Muscle of leg (tissue), 16 donors: ENCODE data around the gene CUX1. TPM values are rescaled to one million over a fixed set of nuclear protein-coding genes. Genes with fewer than 3 reads are reported as not detected.

Experiments used
- DNase-seq: peaks from one replicate; pipeline ENCODE4 v3.0.0; 2013
- H3K27ac ChIP-seq: one replicate; pipeline ENCODE4 v1.5.1; 2013; ENCODE audit warnings: mild to moderate bottlenecking, low read length, control low read depth
- H3K27me3 ChIP-seq: one replicate; pipeline ENCODE4 v1.6.1; 2013; ENCODE audit warnings: low read length; ENCODE audit not compliant: control insufficient read depth, insufficient read depth
- H3K36me3 ChIP-seq: one replicate; pipeline ENCODE4 v1.6.1; 2013; ENCODE audit warnings: low read length; ENCODE audit not compliant: control insufficient read depth, insufficient read depth
- H3K4me1 ChIP-seq: one replicate; pipeline ENCODE4 v1.6.1; 2013; ENCODE audit warnings: low read length; ENCODE audit not compliant: control insufficient read depth, insufficient read depth
- H3K4me3 ChIP-seq: one replicate; pipeline ENCODE4 v1.5.1; 2013; ENCODE audit warnings: low read length, control low read depth
- H3K9me3 ChIP-seq: replicated peaks from 2 replicates; pipeline ENCODE4 v1.6.1; 2013; ENCODE audit warnings: low read depth, low read length; ENCODE audit not compliant: control insufficient read depth
- WGBS: methylation state at CpG from one replicate; pipeline ENCODE4 v1.1.5; 2013; ENCODE audit warnings: missing lambda C conversion rate; ENCODE audit not compliant: insufficient coverage; 5-methylcytosine and 5-hydroxymethylcytosine counted together
- long read RNA-seq, 11 donors: transcript quantifications; one replicate each; lab custom pipeline, GENCODE V29; 2026
- polyA plus RNA-seq, 8 donors: library from polyadenylated mRNA; unstranded; fragments of 120-200 nt; gene quantifications; one replicate each; pipeline versions ENCODE4 v1.2.1 to v1.2.3, GENCODE V29; 2013; ENCODE audit warnings: inconsistent platforms in 1 of 8, low replicate concordance in 1 of 8; ENCODE audit not compliant: insufficient read length in 8 of 8, insufficient read depth in 1 of 8
- total RNA-seq: library from RNA; stranded (reverse); fragments of 120-200 nt; gene quantifications from one replicate; pipeline ENCODE4 v1.2.4, GENCODE V29; 2013

The CUX1 gene, protein sequence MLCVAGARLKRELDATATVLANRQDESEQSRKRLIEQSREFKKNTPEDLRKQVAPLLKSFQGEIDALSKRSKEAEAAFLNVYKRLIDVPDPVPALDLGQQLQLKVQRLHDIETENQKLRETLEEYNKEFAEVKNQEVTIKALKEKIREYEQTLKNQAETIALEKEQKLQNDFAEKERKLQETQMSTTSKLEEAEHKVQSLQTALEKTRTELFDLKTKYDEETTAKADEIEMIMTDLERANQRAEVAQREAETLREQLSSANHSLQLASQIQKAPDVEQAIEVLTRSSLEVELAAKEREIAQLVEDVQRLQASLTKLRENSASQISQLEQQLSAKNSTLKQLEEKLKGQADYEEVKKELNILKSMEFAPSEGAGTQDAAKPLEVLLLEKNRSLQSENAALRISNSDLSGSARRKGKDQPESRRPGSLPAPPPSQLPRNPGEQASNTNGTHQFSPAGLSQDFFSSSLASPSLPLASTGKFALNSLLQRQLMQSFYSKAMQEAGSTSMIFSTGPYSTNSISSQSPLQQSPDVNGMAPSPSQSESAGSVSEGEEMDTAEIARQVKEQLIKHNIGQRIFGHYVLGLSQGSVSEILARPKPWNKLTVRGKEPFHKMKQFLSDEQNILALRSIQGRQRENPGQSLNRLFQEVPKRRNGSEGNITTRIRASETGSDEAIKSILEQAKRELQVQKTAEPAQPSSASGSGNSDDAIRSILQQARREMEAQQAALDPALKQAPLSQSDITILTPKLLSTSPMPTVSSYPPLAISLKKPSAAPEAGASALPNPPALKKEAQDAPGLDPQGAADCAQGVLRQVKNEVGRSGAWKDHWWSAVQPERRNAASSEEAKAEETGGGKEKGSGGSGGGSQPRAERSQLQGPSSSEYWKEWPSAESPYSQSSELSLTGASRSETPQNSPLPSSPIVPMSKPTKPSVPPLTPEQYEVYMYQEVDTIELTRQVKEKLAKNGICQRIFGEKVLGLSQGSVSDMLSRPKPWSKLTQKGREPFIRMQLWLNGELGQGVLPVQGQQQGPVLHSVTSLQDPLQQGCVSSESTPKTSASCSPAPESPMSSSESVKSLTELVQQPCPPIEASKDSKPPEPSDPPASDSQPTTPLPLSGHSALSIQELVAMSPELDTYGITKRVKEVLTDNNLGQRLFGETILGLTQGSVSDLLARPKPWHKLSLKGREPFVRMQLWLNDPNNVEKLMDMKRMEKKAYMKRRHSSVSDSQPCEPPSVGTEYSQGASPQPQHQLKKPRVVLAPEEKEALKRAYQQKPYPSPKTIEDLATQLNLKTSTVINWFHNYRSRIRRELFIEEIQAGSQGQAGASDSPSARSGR (N-terminal part only)
- 31.6 TPM for total RNA-seq
- 10 to 100 TPM; 29.4 to 46.9 (median 41.5) TPM for polyA plus RNA-seq
- long read RNA-seq, donor 1, partial matches to known transcripts = 0 of 5 reads
- long read RNA-seq, donor 1, other reads (novel, unspliced or antisense) = 0 of 5 reads
- long read RNA-seq, donor 2 = 0 reads
- long read RNA-seq, donor 3, partial matches to known transcripts = 0 of 5 reads
- long read RNA-seq, donor 3, other reads (novel, unspliced or antisense) = 0 of 5 reads
- long read RNA-seq, donor 4, partial matches to known transcripts = 0 of 3 reads
- long read RNA-seq, donor 4, other reads (novel, unspliced or antisense) = 0 of 3 reads
- long read RNA-seq, donor 5, partial matches to known transcripts = 0 of 6 reads
- long read RNA-seq, donor 5, other reads (novel, unspliced or antisense) = 0 of 6 reads
- long read RNA-seq, donor 6, partial matches to known transcripts = 17 of 22 reads
- long read RNA-seq, donor 6, other reads (novel, unspliced or antisense) = 0 of 22 reads
- long read RNA-seq, donor 7, partial matches to known transcripts = 0 of 5 reads
- long read RNA-seq, donor 7, other reads (novel, unspliced or antisense) = 0 of 5 reads
- long read RNA-seq, donor 8 = 0 reads
- long read RNA-seq, donor 9, partial matches to known transcripts = 0 of 4 reads
- long read RNA-seq, donor 9, other reads (novel, unspliced or antisense) = 0 of 4 reads
- long read RNA-seq, donor 10, partial matches to known transcripts = 0 of 3 reads
- long read RNA-seq, donor 10, other reads (novel, unspliced or antisense) = 0 of 3 reads
- long read RNA-seq, donor 11, partial matches to known transcripts = 5 of 6 reads
- long read RNA-seq, donor 11, other reads (novel, unspliced or antisense) = 0 of 6 reads

DNA sequence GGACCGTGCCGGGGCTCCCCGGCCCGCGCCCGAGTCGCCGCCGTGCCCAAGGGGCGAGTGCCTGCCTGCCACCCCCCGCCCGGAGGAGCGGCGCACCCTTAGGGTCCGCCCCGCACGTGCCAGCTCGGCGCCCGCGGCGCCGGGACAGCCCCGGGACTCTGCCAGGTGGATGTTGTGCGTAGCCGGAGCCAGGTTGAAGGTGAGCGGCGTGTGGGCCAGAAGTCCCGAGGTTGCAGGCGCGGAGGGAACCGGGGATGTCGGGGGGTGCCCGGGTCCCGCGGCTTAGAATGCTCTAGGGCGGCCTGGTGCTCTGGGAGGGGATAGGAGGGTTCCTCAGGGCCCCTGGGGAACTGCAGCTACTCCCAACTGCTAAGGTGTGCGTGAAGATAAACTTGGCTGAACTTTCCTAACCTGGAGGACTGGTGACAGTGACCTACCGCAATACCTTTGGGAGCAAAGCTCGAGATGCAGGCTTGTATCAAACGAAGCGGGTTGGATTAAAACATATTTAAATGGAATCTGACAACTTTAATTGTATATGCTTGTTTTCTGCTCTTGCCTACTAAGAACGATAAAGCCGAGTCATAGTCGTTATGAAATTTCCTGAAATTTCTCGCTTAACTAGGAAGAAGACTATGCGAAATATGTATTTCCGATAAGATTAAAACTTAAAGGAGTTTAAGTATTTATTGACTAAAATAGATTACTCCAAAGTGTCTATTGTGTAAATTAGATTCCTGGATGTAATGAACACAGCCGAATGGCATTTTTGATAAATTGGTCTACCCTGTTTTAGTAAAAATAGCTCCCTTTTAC lies at the start of gene CUX1:
CUX1 (plus strand) TSS at position 156 of the 816 bp plus-strand sequence; CDS start at position 170, 14 bp downstream.
- WGBS = 4% methylated on average over 34 of the region's 49 CpGs
- no peak within 1 kb of the TSS for H3K27ac ChIP-seq
- peaks cover 14% of the 10 kb centered on the region for H3K4me1 ChIP-seq

DNA sequence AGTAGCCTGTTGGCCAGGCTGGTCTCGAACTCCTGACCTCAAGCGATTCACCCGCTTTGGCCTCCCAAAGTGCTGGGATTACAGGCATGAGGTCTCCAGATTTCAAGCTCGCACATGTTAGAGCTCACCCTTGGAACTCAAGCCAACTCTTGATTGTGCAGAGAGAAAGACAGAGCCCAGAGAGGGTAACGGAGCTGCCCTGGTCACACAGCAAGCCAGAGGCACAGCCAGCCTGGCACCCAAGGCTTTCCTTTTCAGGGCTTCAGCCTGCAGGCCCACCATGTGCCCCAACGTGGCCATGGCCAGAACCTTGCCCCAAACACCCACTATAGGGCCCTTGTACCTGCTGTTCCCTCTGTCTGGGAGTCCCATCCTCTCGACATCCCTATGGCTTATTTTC lies 49.1 kb upstream of the CUX1 start:
- Histone ChIP-seq H3K27ac (no peak overlapping the region), H3K4me1 (peaks cover 3% of the 10 kb centered on the region), H3K4me3 (no peak overlapping the region), H3K36me3 (no peaks in the 10 kb centered on the region), H3K9me3 (no peaks in the 10 kb centered on the region), H3K27me3 (peaks cover 2% of the 10 kb centered on the region)
- WGBS = 90% methylated on average over 7 of the region's 7 CpGs
- no peak for DNase-seq

More for the DNA sequence above, at the start of gene CUX1:
- peak; percentile 23 for DNase-seq
- Histone ChIP-seq H3K9me3 (no peaks in the 10 kb centered on the region), H3K4me3 (peak within 1 kb of the TSS; percentile 56), H3K36me3 (peaks cover 2% of the 10 kb centered on the region), H3K27me3 (peaks cover 16% of the 10 kb centered on the region)

DNA sequence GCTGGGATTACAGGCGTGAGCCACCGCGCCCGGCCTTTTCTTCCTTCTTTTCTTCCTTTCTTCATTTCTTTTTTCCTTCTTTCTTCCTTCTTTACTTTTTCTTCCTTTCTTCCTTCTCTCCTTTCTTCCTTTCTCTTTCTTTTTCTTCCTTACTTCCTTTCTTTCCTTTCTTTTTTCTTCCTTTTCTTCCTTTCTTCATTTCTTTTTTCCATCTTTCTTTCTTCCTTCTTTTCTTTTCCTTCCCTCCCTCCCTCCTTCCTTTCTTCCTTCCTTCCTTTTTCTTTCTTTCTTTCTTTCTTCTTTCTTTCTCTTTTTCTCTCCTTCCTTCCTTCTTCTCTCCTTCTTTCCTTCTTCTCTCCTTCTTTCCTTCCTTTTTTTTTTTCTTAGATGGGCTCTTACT lies 47.0 kb upstream of the CUX1 start:
- no peak for DNase-seq
- Histone ChIP-seq H3K27me3 (peaks cover 5% of the 10 kb centered on the region), H3K9me3 (no peaks in the 10 kb centered on the region), H3K4me3 (no peak overlapping the region), H3K36me3 (no peaks in the 10 kb centered on the region), H3K27ac (no peak overlapping the region), H3K4me1 (no peaks in the 10 kb centered on the region)
- 89% methylated on average over 4 of the region's 4 CpGs for WGBS

DNA sequence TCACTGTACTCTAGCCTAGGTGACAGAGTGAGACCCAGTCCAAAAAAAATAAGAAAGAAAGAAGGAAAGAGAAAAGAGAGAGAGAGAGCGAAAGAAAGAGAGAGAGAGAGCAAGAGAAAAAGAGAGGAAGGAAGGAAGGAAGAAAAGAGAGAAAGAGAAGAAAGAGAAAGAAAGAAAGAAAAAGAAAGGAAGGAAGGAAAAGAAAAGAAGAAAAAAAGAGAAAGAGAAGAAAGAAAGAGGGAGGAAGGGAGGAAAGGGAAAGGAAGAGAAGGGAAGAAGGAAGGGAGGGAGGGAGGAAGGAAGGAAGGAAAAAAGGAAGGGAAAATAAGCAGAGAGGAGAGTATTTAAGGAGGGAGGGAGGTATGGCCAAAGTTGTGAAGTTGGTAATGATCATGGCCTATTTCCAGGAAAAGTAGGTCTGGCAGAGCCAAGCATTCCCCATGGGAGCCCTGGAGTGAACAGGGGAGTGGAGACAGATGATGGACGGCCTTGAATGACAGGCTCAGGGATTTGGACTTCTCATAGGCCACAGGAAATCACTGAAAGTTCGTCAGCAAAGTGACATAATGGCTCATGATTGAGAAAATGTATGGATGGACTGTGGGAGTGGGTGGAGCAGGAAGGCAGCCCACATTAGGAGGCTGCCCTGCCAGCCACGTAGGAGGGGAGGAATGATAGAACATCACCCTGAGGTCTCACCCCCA lies 44.8 kb upstream of the CUX1 start:
- no peak for DNase-seq
- Histone ChIP-seq H3K4me3 (no peak overlapping the region), H3K36me3 (no peaks in the 10 kb centered on the region), H3K4me1 (no peaks in the 10 kb centered on the region), H3K27ac (no peak overlapping the region), H3K9me3 (no peaks in the 10 kb centered on the region), H3K27me3 (peaks cover 5% of the 10 kb centered on the region)
- WGBS = 61% methylated on average over 3 of the region's 4 CpGs

DNA sequence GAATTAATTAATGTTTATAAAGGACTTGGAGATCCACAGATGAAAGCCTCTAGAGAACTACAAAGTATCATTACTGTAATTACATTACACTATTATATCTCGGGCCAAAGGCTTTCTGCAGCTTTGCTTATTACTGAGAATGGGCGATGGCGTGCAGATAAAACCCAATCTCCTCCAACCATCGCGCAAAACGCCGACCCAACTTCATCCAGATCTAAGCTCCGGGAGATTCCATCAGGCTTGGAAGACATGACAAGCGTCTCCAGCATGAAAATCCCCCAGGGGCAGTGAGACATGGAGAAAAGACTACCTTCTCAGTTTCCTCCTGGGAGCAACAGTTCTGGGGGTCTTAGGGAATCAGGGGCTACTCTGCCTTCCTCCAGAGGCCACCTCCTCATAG lies 42.2 kb upstream of the CUX1 start:
- peaks cover 3% of the 10 kb centered on the region for H3K27me3 ChIP-seq
- no peaks in the 10 kb centered on the region for H3K9me3 ChIP-seq
- WGBS = 80% methylated on average over 9 of the region's 9 CpGs
- no peaks in the 10 kb centered on the region for H3K4me1 ChIP-seq
- H3K36me3 ChIP-seq = no peaks in the 10 kb centered on the region
- no peak for DNase-seq
- H3K27ac ChIP-seq = no peak overlapping the region
- H3K4me3 ChIP-seq = no peak overlapping the region

DNA sequence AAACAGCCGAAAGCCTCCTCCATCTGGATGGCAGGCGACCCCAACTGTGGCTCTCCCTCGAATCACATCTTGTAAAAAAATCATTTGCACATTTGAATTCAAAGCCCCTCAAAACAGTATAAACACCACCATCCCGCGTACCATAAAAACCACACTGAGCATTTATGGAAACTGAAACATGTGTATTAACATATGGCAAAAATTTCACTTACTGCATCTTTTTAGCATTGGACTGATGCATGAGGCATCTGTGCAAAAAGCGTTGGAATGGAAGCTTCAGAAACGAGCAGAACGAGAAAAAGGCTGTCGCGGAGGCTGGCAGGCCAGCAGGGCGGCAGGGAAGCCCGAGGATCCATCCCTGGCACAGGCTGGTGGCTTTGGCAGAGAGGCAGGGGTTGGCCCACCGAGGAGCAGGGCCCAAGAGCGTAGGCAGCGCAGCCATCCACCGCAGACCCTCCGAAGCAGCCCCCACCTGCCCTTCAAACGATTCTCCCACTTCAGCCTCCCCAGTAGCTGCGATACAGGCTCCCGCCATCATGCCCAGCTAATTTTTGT lies 39.3 kb upstream of the CUX1 start:
- 74% methylated on average over 14 of the region's 20 CpGs for WGBS
- H3K27ac ChIP-seq = no peak overlapping the region

DNA sequence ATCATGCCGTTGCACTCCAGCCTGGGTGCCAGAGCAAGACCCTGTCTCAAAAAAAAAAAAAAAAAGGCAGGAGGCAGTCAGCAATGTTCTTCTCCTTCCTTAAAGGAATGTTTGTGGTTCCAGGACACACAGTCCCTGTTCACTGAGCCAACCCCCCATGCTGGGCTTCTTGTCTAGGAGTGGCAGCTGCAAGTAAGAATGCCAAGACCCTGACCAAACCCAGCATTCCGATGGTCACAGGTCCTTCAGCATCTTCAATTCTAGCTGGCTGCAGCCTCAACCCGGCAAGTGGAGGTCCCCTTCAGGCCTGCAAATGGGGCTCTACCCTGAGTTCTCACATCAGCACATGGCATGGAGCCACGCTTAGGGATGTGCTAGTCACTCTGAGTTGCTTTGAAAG lies 38.2 kb upstream of the CUX1 start:
- Histone ChIP-seq H3K4me1 (peaks cover 8% of the 10 kb centered on the region), H3K27ac (no peak overlapping the region), H3K27me3 (peaks cover 4% of the 10 kb centered on the region), H3K36me3 (no peaks in the 10 kb centered on the region), H3K9me3 (no peaks in the 10 kb centered on the region), H3K4me3 (no peak overlapping the region)
- WGBS = 95% methylated on average over 4 of the region's 4 CpGs
- no peak for DNase-seq

More for the DNA sequence above, 39.3 kb upstream of the CUX1 start:
- Histone ChIP-seq H3K4me1 (no peaks in the 10 kb centered on the region), H3K4me3 (no peak overlapping the region), H3K9me3 (no peaks in the 10 kb centered on the region), H3K27me3 (peaks cover 3% of the 10 kb centered on the region), H3K36me3 (no peaks in the 10 kb centered on the region)
- no peak for DNase-seq
